Karpas-422 (cell line): ENCODE data around the gene RASD1. TPM values are rescaled to one million over a fixed set of nuclear protein-coding genes. Genes with fewer than 3 reads are reported as not detected.

Experiments
- DNase-seq: peaks from one replicate; pipeline ENCODE4 v3.0.0-alpha.2; 2015
- H2AFZ ChIP-seq: fragments of 200-600 bp; sonication (generic); 2 replicates; pipeline ENCODE4 v1.6.1; 2014; ENCODE audit warnings: antibody characterized with exemption, low read length, mixed read lengths
- H3K27ac ChIP-seq: fragments of 200-600 bp; sonication (generic); 2 replicates; pipeline ENCODE4 v1.5.1; 2014; ENCODE audit warnings: mild to moderate bottlenecking, low read length, moderate library complexity
- H3K27me3 ChIP-seq: fragments of 200-600 bp; sonication (generic); 2 replicates; pipeline ENCODE4 v1.6.1; 2014; ENCODE audit warnings: low read length, mixed read lengths
- H3K36me3 ChIP-seq: fragments of 200-600 bp; sonication (generic); 2 replicates; pipeline ENCODE4 v1.6.1; 2014; ENCODE audit warnings: low read length, mixed read lengths; ENCODE audit not compliant: insufficient read depth
- H3K4me1 ChIP-seq: fragments of 200-600 bp; sonication (generic); 2 replicates; pipeline ENCODE4 v1.6.1; 2014; ENCODE audit warnings: mild to moderate bottlenecking, low read length, mixed read lengths
- H3K4me2 ChIP-seq: fragments of 200-600 bp; sonication (generic); 2 replicates; pipeline ENCODE4 v1.6.1; 2014; ENCODE audit warnings: low read length, low read depth, mild to moderate bottlenecking; ENCODE audit not compliant: poor library complexity, severe bottlenecking
- H3K4me3 ChIP-seq: fragments of 200-600 bp; sonication (generic); 2 replicates; pipeline ENCODE4 v1.5.1; 2014; ENCODE audit warnings: mild to moderate bottlenecking, antibody characterized with exemption, low read length, mixed read lengths
- H3K79me2 ChIP-seq: fragments of 200-600 bp; sonication (generic); 2 replicates; pipeline ENCODE4 v1.6.1; 2014; ENCODE audit warnings: mild to moderate bottlenecking, low read length, mixed read lengths
- H3K9ac ChIP-seq: fragments of 200-600 bp; sonication (generic); 2 replicates; pipeline ENCODE4 v1.6.0; 2014; ENCODE audit warnings: low read length
- H3K9me2 ChIP-seq: fragments of 200-600 bp; sonication (generic), shearing (Covaris generic); replicated peaks from 2 replicates; pipeline ENCODE4 v1.6.0; 2014; ENCODE audit warnings: mild to moderate bottlenecking, low read length, moderate library complexity; ENCODE audit not compliant: insufficient read depth
- H3K9me3 ChIP-seq: fragments of 300-700, 200-600 bp; sonication (generic); 2 replicates; pipeline ENCODE4 v1.6.1; 2014; ENCODE audit warnings: low read length, mixed read lengths
- H4K20me1 ChIP-seq: fragments of 200-600 bp; sonication (generic); 2 replicates; pipeline ENCODE4 v1.6.1; 2014; ENCODE audit warnings: mild to moderate bottlenecking, antibody characterized with exemption, low read length, low read depth; ENCODE audit not compliant: insufficient read depth
- total RNA-seq: library from RNA; depleted of rRNA; stranded (reverse); fragments of >200 nt; shearing (Covaris generic); gene quantifications from 2 replicates; pipeline ENCODE4 v1.2.3, GENCODE V29; 2014; ENCODE audit warnings: low replicate concordance

RASD1 gene
- total RNA-seq, 1 experiment from 2014 or later, result not detected

GRCh38 chr17:17523001-17523730, 27.0 kb upstream of the RASD1 start:
- no peaks in the 10 kb centered on the region for H3K79me2 ChIP-seq
- no peaks in the 10 kb centered on the region for H3K27me3 ChIP-seq
- no peak overlapping the region for H2AFZ ChIP-seq
- no peak for DNase-seq
- H3K9me2 ChIP-seq, result no peaks in the 10 kb centered on the region
- H3K4me3 ChIP-seq, result no peak overlapping the region
- H3K4me2 ChIP-seq, result no peak overlapping the region
- no peaks in the 10 kb centered on the region for H3K9me3 ChIP-seq
- H4K20me1 ChIP-seq, result peaks cover 9% of the 10 kb centered on the region; the same call in 1 of the 2 replicates
- no peak overlapping the region for H3K9ac ChIP-seq
- H3K27ac ChIP-seq, result no peak overlapping the region
- peaks cover under 1% of the 10 kb centered on the region for H3K4me1 ChIP-seq
- H3K36me3 ChIP-seq, result no peaks in the 10 kb centered on the region

GRCh38 chr17:17520599-17521232, 24.5 kb upstream of the RASD1 start:
- no peaks in the 10 kb centered on the region; the same call in 1 of the 2 replicates for H4K20me1 ChIP-seq
- H3K9me2 ChIP-seq, result no peaks in the 10 kb centered on the region

DNA sequence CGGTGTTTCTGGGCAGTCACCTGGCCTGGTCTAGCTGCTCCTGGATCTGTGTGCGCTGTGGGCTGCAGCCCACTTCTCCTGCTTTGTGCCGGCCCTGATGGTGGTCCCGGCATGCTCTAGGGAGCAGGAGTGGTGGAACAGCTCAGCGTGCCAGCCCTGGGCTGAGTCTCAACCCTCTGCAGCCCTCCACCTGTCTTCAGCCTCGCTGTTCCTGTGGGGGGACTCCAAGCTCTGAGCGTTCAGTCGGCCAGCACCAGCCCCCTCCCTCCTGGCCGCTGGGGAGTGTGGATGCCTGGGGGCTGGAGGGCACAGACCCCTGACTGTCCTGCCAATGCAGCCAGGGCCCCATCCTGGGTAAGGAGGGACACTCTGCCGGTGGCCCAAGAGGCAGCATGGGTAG, 23.7 kb upstream of the RASD1 start:
- DNase-seq, result no peak
- no peak overlapping the region for H3K9ac ChIP-seq
- H4K20me1 ChIP-seq, result no peaks in the 10 kb centered on the region; the same call in 1 of the 2 replicates
- no peak overlapping the region for H3K4me3 ChIP-seq
- no peaks in the 10 kb centered on the region for H3K27me3 ChIP-seq
- no peak overlapping the region for H3K27ac ChIP-seq
- H3K36me3 ChIP-seq, result no peaks in the 10 kb centered on the region
- H3K4me2 ChIP-seq, result no peak overlapping the region
- H2AFZ ChIP-seq, result no peak overlapping the region
- no peaks in the 10 kb centered on the region for H3K79me2 ChIP-seq
- H3K9me3 ChIP-seq, result no peaks in the 10 kb centered on the region
- H3K4me1 ChIP-seq, result peaks cover 6% of the 10 kb centered on the region
- no peaks in the 10 kb centered on the region for H3K9me2 ChIP-seq

More at GRCh38 chr17:17520599-17521232, 24.5 kb upstream of the RASD1 start:
- H3K9me3 ChIP-seq, result no peaks in the 10 kb centered on the region
- H3K4me2 ChIP-seq, result no peak overlapping the region
- no peaks in the 10 kb centered on the region for H3K36me3 ChIP-seq
- H3K27me3 ChIP-seq, result no peaks in the 10 kb centered on the region
- H3K9ac ChIP-seq, result no peak overlapping the region
- DNase-seq, result no peak
- no peaks in the 10 kb centered on the region for H3K79me2 ChIP-seq
- no peak overlapping the region for H3K27ac ChIP-seq
- peaks cover 6% of the 10 kb centered on the region for H3K4me1 ChIP-seq
- H3K4me3 ChIP-seq, result no peak overlapping the region
- H2AFZ ChIP-seq, result no peak overlapping the region

- H3K79me2 ChIP-seq, result no peaks in the 10 kb centered on the region
- H3K36me3 ChIP-seq, result no peaks in the 10 kb centered on the region
- no peaks in the 10 kb centered on the region for H3K9me2 ChIP-seq
- no peaks in the 10 kb centered on the region for H3K9me3 ChIP-seq
- H3K27ac ChIP-seq, result no peak overlapping the region
- no peak overlapping the region for H2AFZ ChIP-seq
- no peak overlapping the region for H3K9ac ChIP-seq
- H3K27me3 ChIP-seq, result no peaks in the 10 kb centered on the region
- no peak overlapping the region for H3K4me3 ChIP-seq
- H3K4me1 ChIP-seq, result peaks cover 6% of the 10 kb centered on the region
- no peaks in the 10 kb centered on the region; the same call in 1 of the 2 replicates for H4K20me1 ChIP-seq
- H3K4me2 ChIP-seq, result no peak overlapping the region
- no peak for DNase-seq
These were observed 22.8 kb upstream of the RASD1 start for GRCh38 chr17:17518951-17519350.

DNA sequence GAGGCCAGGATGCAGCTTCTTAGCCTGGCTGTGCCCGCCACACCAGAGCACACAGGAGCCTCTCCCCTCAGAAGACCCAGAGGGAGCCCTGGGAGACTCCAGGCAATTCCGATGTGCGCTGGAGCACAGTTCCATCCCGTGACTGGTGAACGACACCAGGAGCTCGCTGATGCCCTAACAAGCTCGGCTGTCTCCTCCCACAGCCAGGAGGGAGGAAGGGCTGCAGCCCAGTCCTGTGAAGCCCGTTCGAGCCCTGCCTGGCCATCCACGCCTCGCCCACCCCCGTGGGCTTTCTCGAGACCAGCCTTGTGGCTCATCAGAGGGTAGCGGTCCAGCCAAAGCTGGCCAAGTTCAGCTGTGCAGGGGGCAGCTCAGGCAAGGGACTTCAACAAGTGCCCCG, 21.8 kb upstream of the RASD1 start:
- Histone ChIP-seq H3K27ac (no peak overlapping the region), H3K79me2 (no peaks in the 10 kb centered on the region), H3K4me1 (peaks cover 6% of the 10 kb centered on the region), H3K9me3 (no peaks in the 10 kb centered on the region), H3K36me3 (no peaks in the 10 kb centered on the region), H3K27me3 (no peaks in the 10 kb centered on the region), H3K4me2 (no peak overlapping the region), H4K20me1 (no peaks in the 10 kb centered on the region; the same call in 1 of the 2 replicates), H2AFZ (no peak overlapping the region), H3K4me3 (no peak overlapping the region), H3K9ac (no peak overlapping the region), H3K9me2 (no peaks in the 10 kb centered on the region)
- DNase-seq, result no peak

- no peaks in the 10 kb centered on the region for H3K27me3 ChIP-seq
- no peaks in the 10 kb centered on the region for H3K79me2 ChIP-seq
- no peak overlapping the region for H2AFZ ChIP-seq
- no peaks in the 10 kb centered on the region for H3K9me3 ChIP-seq
- H4K20me1 ChIP-seq, result no peaks in the 10 kb centered on the region
- H3K4me1 ChIP-seq, result peaks cover 6% of the 10 kb centered on the region
- H3K27ac ChIP-seq, result no peak overlapping the region
- H3K4me3 ChIP-seq, result no peak overlapping the region
- no peaks in the 10 kb centered on the region for H3K9me2 ChIP-seq
- no peak overlapping the region for H3K9ac ChIP-seq
- H3K4me2 ChIP-seq, result no peak overlapping the region
- H3K36me3 ChIP-seq, result no peaks in the 10 kb centered on the region
- DNase-seq, result no peak
These were observed 20.9 kb upstream of the RASD1 start for GRCh38 chr17:17516941-17517720.

- H3K27ac ChIP-seq, result no peak overlapping the region
- H2AFZ ChIP-seq, result no peak overlapping the region
- no peaks in the 10 kb centered on the region for H3K9me2 ChIP-seq
- H3K79me2 ChIP-seq, result no peaks in the 10 kb centered on the region
- H3K4me3 ChIP-seq, result no peak overlapping the region
- H3K9me3 ChIP-seq, result no peaks in the 10 kb centered on the region
- no peak overlapping the region for H3K9ac ChIP-seq
- no peak for DNase-seq
- no peaks in the 10 kb centered on the region for H3K36me3 ChIP-seq
- H3K4me2 ChIP-seq, result no peak overlapping the region
- H3K4me1 ChIP-seq, result peaks cover 6% of the 10 kb centered on the region
- no peaks in the 10 kb centered on the region for H4K20me1 ChIP-seq
- H3K27me3 ChIP-seq, result no peaks in the 10 kb centered on the region
These were observed 20.0 kb upstream of the RASD1 start for GRCh38 chr17:17515934-17516930.
